A549 treated with AZD2906 at 1 μM for 4 hours (cell line): ENCODE data around the gene PROK1. TPM values are rescaled to one million over a fixed set of nuclear protein-coding genes. Genes with fewer than 3 reads are reported as not detected.

ENCODE experiments used
- total RNA-seq: library from RNA; stranded (reverse); fragments of 200-300 nt; extraction: Qiagen RNA extraction; gene quantifications from 5 replicates; pipeline ENCODE4 v1.2.3, GENCODE V29; 2022

Gene PROK1
- not detected in 5 replicates for total RNA-seq

GRCh38 chr1:110450929-110451328 is at the start of gene PROK1:
TSS of gene PROK1 (plus strand) at chr1:110451149. CDS start at chr1:110451217, 68 bp downstream.

DNA sequence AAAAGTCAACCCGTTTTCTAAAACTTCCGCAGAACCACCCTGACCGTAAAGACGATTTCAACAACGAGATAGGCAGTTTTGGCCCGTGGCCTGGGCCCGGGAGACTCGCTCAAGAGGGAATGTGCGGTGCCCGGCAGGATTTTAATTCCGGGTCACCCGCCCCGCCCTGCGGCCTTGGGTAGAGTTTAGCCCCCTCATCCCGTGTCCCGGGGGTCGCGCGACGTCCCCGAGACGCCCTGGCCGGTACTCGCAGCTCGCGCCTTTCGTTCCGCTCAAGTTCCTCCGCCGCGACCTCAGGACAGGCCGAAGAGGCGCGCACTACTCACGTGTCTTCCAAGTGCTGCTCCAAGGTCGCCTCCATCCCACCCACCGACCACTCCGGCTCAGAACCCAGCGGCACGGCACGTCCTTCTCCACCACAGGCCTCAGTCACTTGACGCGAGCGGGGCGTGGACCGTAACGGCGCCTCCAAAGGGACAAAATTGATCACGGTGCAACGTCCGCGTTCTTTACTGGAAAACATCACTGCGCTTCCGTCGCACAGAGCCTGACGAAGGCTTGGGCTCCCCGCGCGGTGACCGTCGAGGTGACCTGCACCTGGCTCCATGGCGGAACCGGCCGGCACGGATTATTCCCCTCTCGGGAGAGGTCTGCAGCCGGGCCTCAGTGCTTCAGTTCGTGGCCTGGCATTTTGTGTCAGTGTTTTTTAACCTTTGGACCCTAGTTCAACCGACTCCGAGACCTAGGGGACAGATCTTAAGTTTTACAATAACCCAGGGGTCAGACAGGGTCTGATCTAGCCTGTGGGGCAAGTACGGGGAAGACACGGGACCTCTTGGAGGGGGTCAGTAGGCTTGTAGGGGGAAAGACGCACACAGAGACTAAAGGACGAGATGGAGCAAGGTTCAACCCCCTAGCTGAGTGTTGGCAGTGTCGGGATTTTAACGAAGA is 43.4 kb upstream of the PROK1 start, which contains the start of gene LAMTOR5:
Gene LAMTOR5 (minus strand): TSS at position 435 of the 951 bp plus-strand sequence. CDS start 74 bp downstream, at position 361.

Other genes with a start within 250 kb of the PROK1 start
- 2.8 to 4.3 TPM (median 3.8 TPM) in 5 replicates for gene KCNC4, start 240.8 kb upstream of the PROK1 start, total RNA-seq
- gene RBM15, start 111.8 kb upstream of the PROK1 start, total RNA-seq, result 6.4 to 8.6 TPM (median 7.6 TPM) in 5 replicates
- 22.7 to 39.9 TPM (median 29.3 TPM) in 5 replicates for gene SLC16A4, start 60.1 kb upstream of the PROK1 start, total RNA-seq
- gene LAMTOR5, start 43.5 kb upstream of the PROK1 start, total RNA-seq, result 177 to 185 TPM (median 179 TPM) in 5 replicates
- not detected in 5 replicates for gene KCNA10, start 68.0 kb downstream of the PROK1 start, total RNA-seq
- gene KCNA2, start 155.2 kb downstream of the PROK1 start, total RNA-seq, result 0.02 to 0.05 TPM (median 0.03 TPM) in 5 replicates
- gene KCNA3, start 223.8 kb downstream of the PROK1 start, total RNA-seq, result not detected in 5 replicates